Left kidney (tissue), 2 donors: Measurements from ENCODE around the gene YAE1. TPM values are rescaled to one million over a fixed set of nuclear protein-coding genes. Genes with fewer than 3 reads are reported as not detected.

ENCODE experiments used
- DNase-seq: peaks from one replicate; pipeline ENCODE4 v3.0.0-alpha.2; 2013
- polyA plus RNA-seq: library from polyadenylated mRNA; unstranded; fragments of 120-200 nt; gene quantifications from one replicate; pipeline ENCODE4 v1.2.1, GENCODE V29; 2013; ENCODE audit not compliant: insufficient read length

The YAE1 gene
- polyA plus RNA-seq, 1 donor = 50.3 TPM

GRCh38 chr7:39550411-39550810, 15.8 kb upstream of the YAE1 start:
- DNase-seq = no peak

GRCh38 chr7:39553436-39553835, 12.8 kb upstream of the YAE1 start:
- DNase-seq = no peak

GRCh38 chr7:39554583-39555165, 11.5 kb upstream of the YAE1 start:
- no peak for DNase-seq

GRCh38 chr7:39557222-39557621, 9.0 kb upstream of the YAE1 start:
- DNase-seq = no peak

GRCh38 chr7:39557911-39558310, 8.3 kb upstream of the YAE1 start:
- no peak for DNase-seq

GRCh38 chr7:39560408-39560807, 5.8 kb upstream of the YAE1 start:
- no peak for DNase-seq

- no peak for DNase-seq
These were observed 5.2 kb upstream of the YAE1 start for GRCh38 chr7:39560997-39561396.

GRCh38 chr7:39565538-39565937, 666 bp upstream of the YAE1 start:
- no peak for DNase-seq

GRCh38 chr7:39567294-39567693, 1.1 kb downstream of the YAE1 start:
- no peak for DNase-seq

- no peak for DNase-seq
These were observed 8.6 kb downstream of the YAE1 start for GRCh38 chr7:39574673-39575349.

- DNase-seq = no peak
These were observed 11.1 kb downstream of the YAE1 start for GRCh38 chr7:39577229-39577874.

- DNase-seq = peak; percentile 89
These were observed 14.1 kb downstream of the YAE1 start for GRCh38 chr7:39580149-39580874.

- DNase-seq = no peak
These were observed 16.3 kb downstream of the YAE1 start for GRCh38 chr7:39582536-39582935.

- no peak for DNase-seq
These were observed 17.3 kb downstream of the YAE1 start for GRCh38 chr7:39583539-39583938.

- no peak for DNase-seq
These were observed 21.2 kb downstream of the YAE1 start for GRCh38 chr7:39587393-39587792.

GRCh38 chr7:39588416-39588815, 22.2 kb downstream of the YAE1 start:
- DNase-seq = no peak

GRCh38 chr7:39589323-39590111, 23.3 kb downstream of the YAE1 start:
- no peak for DNase-seq

GRCh38 chr7:39592586-39592985, 26.4 kb downstream of the YAE1 start:
- no peak for DNase-seq

- no peak for DNase-seq
These were observed 28.9 kb downstream of the YAE1 start for GRCh38 chr7:39594988-39595620.

- no peak for DNase-seq
These were observed 36.1 kb downstream of the YAE1 start for GRCh38 chr7:39602351-39602750.

- DNase-seq = no peak
These were observed 37.7 kb downstream of the YAE1 start for GRCh38 chr7:39603924-39604323.

- no peak for DNase-seq
These were observed 38.9 kb downstream of the YAE1 start for GRCh38 chr7:39605087-39605486.
